Breast epithelium (tissue), 3 donors: ENCODE measurements around the gene ECSCR.

Experiments used
- CTCF ChIP-seq, 3 donors: fragments of 450-650 bp; IDR thresholded peaks; one replicate each; pipeline ENCODE4 v1.5.1; 2016 to 2017; ENCODE audit warnings: antibody characterized with exemption in 3 of 3, mild to moderate bottlenecking in 3 of 3, moderate library complexity in 3 of 3
- POLR2A ChIP-seq: fragments of 450-650 bp; IDR thresholded peaks from one replicate; pipeline ENCODE4 v1.6.1; 2016; ENCODE audit warnings: antibody characterized with exemption, mild to moderate bottlenecking, moderate library complexity
- POLR2AphosphoS5 ChIP-seq, 3 donors: sonication (generic); formaldehyde crosslinking; IDR thresholded peaks; one replicate each; pipeline ENCODE4 v1.6.1; 2017; ENCODE audit warnings: antibody characterized with exemption in 3 of 3

GRCh38 chr5:139413153-139413552, 49.4 kb downstream of the ECSCR start:
- TF ChIP-seq CTCF (IDR thresholded peaks at IDR 0.05), result no peak
- TF ChIP-seq POLR2AphosphoS5 (IDR thresholded peaks at IDR 0.05), result no peak
- TF ChIP-seq POLR2A, result no peak
